ENCODE results near the gene ATG5. TPM values are rescaled to one million over a fixed set of nuclear protein-coding genes. Genes with fewer than 3 reads are reported as not detected.

ATG5 gene
- polyA plus RNA-seq, 1 of the 3 experiments (the other 2 are of a cell fraction) = 15.5 TPM

DNA sequence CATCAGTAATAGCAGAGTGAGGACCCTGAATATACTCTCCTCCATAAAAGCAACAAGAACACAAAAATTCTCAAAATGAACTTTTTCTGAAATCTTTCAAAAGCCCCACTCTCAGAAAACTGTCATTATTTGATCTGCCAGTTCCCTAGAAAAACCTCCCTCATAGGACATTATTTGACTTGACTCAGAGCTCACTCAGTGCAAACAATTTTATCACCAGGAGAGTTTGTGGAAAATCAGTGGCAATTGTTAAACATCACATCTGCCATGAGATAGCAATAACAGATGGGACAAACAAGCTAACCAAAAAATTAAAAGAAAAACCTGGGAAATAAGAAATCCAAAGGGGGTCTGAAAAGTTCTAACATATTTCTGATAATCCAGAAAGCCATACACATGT is 100.0 kb downstream of the ATG5 start:
- CTCF ChIA-PET = interaction anchor here (0.7 to 3.2 kb wide), 4 partner anchors 13 to 169 kb away, joined by 3 to 13 read pairs (median 6); no protein-coding TSS in a partner anchor
- Histone ChIP-seq H4K20me1 (ENCODE audit: insufficient read depth) (no peaks in the 10 kb centered on the region), H3K9me2 (no peaks in the 10 kb centered on the region), H3K36me3 (replicated peaks in 1 of 2; ENCODE audit: control insufficient read depth in 1 of 2, insufficient read depth in 2 of 2, low read length in 1 of 2) (no peaks in the 10 kb centered on the region), H3K4me3 (ENCODE audit: low read depth in 2 of 2, low read length in 1 of 2) (no peak overlapping the region), H3K27ac (ENCODE audit: low read depth in 2 of 2, low read length in 1 of 2) (peak overlapping the region in 1 of 2 experiments; percentile 64; a peak in 1 of 4 replicates), H3K79me2 (ENCODE audit: insufficient read depth) (peaks cover 35% of the 10 kb centered on the region), H3K4me2 (no peak overlapping the region), H3K9ac (no peak overlapping the region), H3K27me3 (ENCODE audit: insufficient read depth) (no peaks in the 10 kb centered on the region), H3K4me1 (ENCODE audit: control insufficient read depth in 1 of 2, insufficient read depth in 2 of 2, low read depth in 1 of 2, low read length in 1 of 2) (peaks cover 0 to 4% of the 10 kb centered on the region in 2 experiments; a peak in 1 of 4 replicates), H2AFZ (ENCODE audit: low read depth) (no peak overlapping the region), H3F3A (replicated peaks; ENCODE audit: insufficient read depth) (peaks cover 3% of the 10 kb centered on the region), H3K9me3 (no peaks in the 10 kb centered on the region)
- TF ChIP-seq IRF3 (IDR thresholded peaks at IDR 0.05; ENCODE audit: low read depth, low read length) = no peak
- TF ChIP-seq CHD2 (IDR thresholded peaks at IDR 0.05; ENCODE audit: low read length, partially characterized antibody) = no peak
- no peak for TF ChIP-seq GABPA (IDR thresholded peaks at IDR 0.05; ENCODE audit: low read depth)
- TF ChIP-seq, protein P1, sequence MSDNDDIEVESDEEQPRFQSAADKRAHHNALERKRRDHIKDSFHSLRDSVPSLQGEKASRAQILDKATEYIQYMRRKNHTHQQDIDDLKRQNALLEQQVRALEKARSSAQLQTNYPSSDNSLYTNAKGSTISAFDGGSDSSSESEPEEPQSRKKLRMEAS (IDR thresholded peaks at IDR 0.05; ENCODE audit: low read depth) = no peak
- TF ChIP-seq RAD21 (IDR thresholded peaks at IDR 0.05; ENCODE audit: low read length) = no peak
- no peak for TF ChIP-seq GATA2 (CRISPR knock-in tag; IDR thresholded peaks at IDR 0.05)
- TF ChIP-seq RFX5 (IDR thresholded peaks at IDR 0.05; ENCODE audit: low read length) = no peak
- TF ChIP-seq SIN3A (IDR thresholded peaks at IDR 0.05; ENCODE audit: borderline replicate concordance, low read depth, low read length) = no peak
- no peak for TF ChIP-seq MEF2A (IDR thresholded peaks at IDR 0.05; ENCODE audit: borderline replicate concordance, low read depth)
- no peak for TF ChIP-seq ZBTB33 (IDR thresholded peaks at IDR 0.05; ENCODE audit: borderline replicate concordance, low read depth)
- TF ChIP-seq, protein P2, sequence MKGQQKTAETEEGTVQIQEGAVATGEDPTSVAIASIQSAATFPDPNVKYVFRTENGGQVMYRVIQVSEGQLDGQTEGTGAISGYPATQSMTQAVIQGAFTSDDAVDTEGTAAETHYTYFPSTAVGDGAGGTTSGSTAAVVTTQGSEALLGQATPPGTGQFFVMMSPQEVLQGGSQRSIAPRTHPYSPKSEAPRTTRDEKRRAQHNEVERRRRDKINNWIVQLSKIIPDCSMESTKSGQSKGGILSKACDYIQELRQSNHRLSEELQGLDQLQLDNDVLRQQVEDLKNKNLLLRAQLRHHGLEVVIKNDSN (IDR thresholded peaks at IDR 0.05; ENCODE audit: borderline replicate concordance, low read depth) = no peak
- TF ChIP-seq, protein P3, sequence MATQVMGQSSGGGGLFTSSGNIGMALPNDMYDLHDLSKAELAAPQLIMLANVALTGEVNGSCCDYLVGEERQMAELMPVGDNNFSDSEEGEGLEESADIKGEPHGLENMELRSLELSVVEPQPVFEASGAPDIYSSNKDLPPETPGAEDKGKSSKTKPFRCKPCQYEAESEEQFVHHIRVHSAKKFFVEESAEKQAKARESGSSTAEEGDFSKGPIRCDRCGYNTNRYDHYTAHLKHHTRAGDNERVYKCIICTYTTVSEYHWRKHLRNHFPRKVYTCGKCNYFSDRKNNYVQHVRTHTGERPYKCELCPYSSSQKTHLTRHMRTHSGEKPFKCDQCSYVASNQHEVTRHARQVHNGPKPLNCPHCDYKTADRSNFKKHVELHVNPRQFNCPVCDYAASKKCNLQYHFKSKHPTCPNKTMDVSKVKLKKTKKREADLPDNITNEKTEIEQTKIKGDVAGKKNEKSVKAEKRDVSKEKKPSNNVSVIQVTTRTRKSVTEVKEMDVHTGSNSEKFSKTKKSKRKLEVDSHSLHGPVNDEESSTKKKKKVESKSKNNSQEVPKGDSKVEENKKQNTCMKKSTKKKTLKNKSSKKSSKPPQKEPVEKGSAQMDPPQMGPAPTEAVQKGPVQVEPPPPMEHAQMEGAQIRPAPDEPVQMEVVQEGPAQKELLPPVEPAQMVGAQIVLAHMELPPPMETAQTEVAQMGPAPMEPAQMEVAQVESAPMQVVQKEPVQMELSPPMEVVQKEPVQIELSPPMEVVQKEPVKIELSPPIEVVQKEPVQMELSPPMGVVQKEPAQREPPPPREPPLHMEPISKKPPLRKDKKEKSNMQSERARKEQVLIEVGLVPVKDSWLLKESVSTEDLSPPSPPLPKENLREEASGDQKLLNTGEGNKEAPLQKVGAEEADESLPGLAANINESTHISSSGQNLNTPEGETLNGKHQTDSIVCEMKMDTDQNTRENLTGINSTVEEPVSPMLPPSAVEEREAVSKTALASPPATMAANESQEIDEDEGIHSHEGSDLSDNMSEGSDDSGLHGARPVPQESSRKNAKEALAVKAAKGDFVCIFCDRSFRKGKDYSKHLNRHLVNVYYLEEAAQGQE (IDR thresholded peaks at IDR 0.05; ENCODE audit: low read depth, low read length) = no peak
- TF ChIP-seq FOXJ3 (CRISPR knock-in tag; IDR thresholded peaks at IDR 0.05) = no peak
- no peak for TF ChIP-seq EP300 (IDR thresholded peaks at IDR 0.05; ENCODE audit: borderline replicate concordance in 1 of 2, low read depth in 1 of 2, low read length in 1 of 2)
- TF ChIP-seq YY1 (IDR thresholded peaks at IDR 0.05; ENCODE audit: low read depth) = no peak
- no peak for TF ChIP-seq CTCF (IDR thresholded peaks at IDR 0.05)
- no peak for TF ChIP-seq SMC3 (IDR thresholded peaks at IDR 0.05; ENCODE audit: low read depth, low read length)
- DNase-seq = no peak
- POLR2A ChIA-PET = no interaction called here

All from SK-N-SH (cell line).